ENCODE results near the gene ZNF746.
A peak's percentile ranks its signal among the peaks of the same experiment; 100 is the strongest.

ZNF746 gene

DNA sequence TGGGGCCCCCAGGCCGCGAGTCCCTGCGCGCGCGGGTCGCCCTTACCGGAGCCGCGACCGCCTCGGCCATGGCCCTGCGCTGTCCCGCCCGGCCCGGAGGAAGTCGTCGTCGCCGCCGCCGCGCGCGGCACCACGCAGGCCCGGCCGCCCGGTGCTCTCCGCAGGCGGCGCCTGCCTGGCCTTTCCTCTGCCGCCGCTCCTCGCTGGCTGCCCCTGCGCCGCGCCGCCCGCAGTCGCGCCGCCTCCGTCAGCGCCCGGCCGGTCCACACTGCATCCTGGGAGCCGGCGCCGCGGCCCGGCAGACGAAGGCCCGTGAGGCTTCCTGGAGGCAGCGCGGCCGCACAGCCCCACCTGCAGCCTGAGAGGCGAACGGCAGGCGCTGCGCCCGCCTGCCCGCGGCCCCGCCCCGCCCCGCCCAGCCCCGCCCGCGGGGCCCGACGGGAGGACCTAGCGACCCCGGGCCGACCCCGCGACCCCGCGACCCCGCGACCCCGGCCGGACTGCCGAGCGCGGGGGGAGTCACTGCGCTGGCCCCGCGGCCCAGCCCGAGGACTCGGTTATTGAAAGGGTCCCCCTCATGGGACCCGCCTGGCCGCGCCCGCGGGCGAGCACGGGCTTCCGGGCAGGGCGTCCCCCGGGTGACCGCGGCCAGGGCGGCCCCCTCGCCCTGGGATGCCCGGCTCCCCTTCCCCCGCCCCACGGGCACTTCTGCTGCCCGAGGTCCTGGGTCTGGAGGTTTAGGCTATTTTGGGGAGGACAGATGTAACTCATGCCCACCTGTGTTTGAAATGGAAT lies at the start of gene ZNF746:
ZNF746 (minus strand) TSS at position 343 of the 795 bp plus-strand sequence; CDS start at position 70, 273 bp downstream.
- Mint-ChIP-seq H3K4me1 (ENCODE audit: low read depth) (peaks cover 40% of the 10 kb centered on the region), H3K27ac (peak within 1 kb of the TSS; percentile 97), H3K27me3 (peaks cover 2% of the 10 kb centered on the region), H3K4me3 (peak within 1 kb of the TSS; percentile 97), H3K36me3 (ENCODE audit: low read depth) (peaks cover 30% of the 10 kb centered on the region), H3K9me3 (no peaks in the 10 kb centered on the region)
- intact Hi-C loops (cut with micrococcal nuclease), result loop anchor here (5.0 kb wide), 2 partner anchors 35 to 350 kb away; partner anchors contain the start of genes ZNF398 and ZNF777

DNA sequence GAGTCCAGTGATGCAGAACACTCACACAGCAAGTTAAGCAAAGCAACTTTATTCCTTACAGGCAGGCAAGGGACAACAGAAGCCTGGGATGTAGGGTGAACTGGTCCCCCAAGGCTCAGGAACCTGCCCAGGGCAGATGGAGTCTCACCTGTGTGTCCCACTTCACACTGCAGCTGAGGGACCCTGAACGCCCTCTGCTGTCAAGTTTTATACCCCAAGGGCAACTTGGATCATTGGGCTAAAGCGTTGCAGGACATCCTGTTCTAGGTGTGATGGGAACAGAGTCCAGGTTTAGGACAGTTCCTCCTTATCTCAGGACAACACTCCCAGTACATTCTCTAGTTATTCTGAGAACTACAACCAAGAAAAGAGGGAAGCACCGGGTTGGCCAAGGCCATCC lies 49.5 kb upstream of the ZNF746 start:
- intact Hi-C loops (cut with micrococcal nuclease), result no loop called here
- Mint-ChIP-seq H3K27ac (no peak overlapping the region), H3K27me3 (no peaks in the 10 kb centered on the region), H3K4me1 (ENCODE audit: low read depth) (peaks cover 2% of the 10 kb centered on the region), H3K36me3 (ENCODE audit: low read depth) (peaks cover 77% of the 10 kb centered on the region), H3K4me3 (no peak overlapping the region), H3K9me3 (no peaks in the 10 kb centered on the region)

DNA sequence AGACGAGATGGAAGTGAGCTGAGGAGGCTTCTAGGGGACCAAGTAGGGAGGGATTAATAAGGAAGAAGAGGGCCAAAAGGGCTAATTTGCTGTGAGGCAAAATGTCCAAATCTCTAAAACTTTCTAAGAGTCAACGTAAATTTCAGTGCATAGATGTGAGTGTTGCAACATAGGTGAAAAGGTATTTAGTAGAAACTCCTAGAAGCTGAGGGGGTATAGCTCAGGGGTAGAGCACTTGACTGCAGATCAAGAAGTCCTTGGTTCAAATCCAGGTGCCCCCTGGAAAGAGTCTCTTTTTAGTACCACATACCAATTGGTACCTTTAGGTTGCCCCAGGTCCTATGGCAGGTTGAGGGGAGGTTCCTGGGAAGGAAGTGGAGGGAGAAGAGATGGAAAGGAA lies 48.7 kb upstream of the ZNF746 start:
- no peaks in the 10 kb centered on the region for H3K27me3 Mint-ChIP-seq
- H3K4me1 Mint-ChIP-seq (ENCODE audit: low read depth), result no peaks in the 10 kb centered on the region
- no peak overlapping the region for H3K4me3 Mint-ChIP-seq
- H3K27ac Mint-ChIP-seq, result no peak overlapping the region
- no peaks in the 10 kb centered on the region for H3K9me3 Mint-ChIP-seq
- H3K36me3 Mint-ChIP-seq (ENCODE audit: low read depth), result peaks cover 75% of the 10 kb centered on the region
- intact Hi-C loops (cut with micrococcal nuclease), result no loop called here

DNA sequence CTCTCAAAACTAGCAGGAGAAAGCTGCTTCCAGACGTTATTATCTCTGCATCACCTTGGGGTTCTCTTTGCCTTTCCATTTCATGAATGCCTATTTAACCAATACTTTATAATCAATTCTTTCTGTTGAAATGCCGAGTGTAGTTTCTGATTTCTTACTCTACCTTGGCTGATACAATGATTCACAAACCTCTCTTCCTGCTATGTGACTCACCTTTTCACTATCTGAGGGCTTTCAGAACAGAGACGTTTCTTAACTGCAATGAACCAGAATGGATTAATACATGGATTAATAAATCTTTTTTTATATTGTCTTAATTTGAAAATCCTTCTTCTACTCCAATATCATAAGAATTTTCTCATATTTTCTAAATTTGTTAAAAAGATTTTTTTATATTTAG lies 46.4 kb upstream of the ZNF746 start:
- Mint-ChIP-seq H3K27ac (no peak overlapping the region), H3K27me3 (no peaks in the 10 kb centered on the region), H3K9me3 (no peaks in the 10 kb centered on the region), H3K4me3 (no peak overlapping the region), H3K4me1 (ENCODE audit: low read depth) (no peaks in the 10 kb centered on the region), H3K36me3 (ENCODE audit: low read depth) (peaks cover 71% of the 10 kb centered on the region)
- intact Hi-C loops (cut with micrococcal nuclease), result no loop called here

DNA sequence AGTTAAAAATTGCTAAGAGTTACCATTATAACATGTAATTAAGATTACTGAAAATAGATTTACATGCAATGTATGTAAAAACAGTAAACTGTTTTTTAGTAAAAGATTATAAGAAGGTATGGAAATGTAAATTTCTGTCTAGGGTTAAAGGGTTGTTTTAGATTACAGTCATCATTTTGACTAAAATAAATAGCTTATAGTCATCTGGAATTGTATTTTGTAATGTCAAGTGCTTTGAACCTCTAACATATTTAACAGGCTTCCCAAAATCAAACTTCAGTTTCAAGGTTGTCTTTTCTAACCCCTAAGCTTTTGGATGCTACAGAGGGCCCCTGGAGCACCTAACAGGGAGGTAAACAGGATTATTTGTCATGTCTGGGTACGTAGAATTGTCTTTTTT lies 35.0 kb upstream of the ZNF746 start:
- intact Hi-C loops (cut with micrococcal nuclease), result no loop called here
- Mint-ChIP-seq H3K4me1 (ENCODE audit: low read depth) (no peaks in the 10 kb centered on the region), H3K4me3 (no peak overlapping the region), H3K9me3 (peaks cover 54% of the 10 kb centered on the region), H3K36me3 (ENCODE audit: low read depth) (no peaks in the 10 kb centered on the region), H3K27me3 (no peaks in the 10 kb centered on the region), H3K27ac (no peak overlapping the region)

DNA sequence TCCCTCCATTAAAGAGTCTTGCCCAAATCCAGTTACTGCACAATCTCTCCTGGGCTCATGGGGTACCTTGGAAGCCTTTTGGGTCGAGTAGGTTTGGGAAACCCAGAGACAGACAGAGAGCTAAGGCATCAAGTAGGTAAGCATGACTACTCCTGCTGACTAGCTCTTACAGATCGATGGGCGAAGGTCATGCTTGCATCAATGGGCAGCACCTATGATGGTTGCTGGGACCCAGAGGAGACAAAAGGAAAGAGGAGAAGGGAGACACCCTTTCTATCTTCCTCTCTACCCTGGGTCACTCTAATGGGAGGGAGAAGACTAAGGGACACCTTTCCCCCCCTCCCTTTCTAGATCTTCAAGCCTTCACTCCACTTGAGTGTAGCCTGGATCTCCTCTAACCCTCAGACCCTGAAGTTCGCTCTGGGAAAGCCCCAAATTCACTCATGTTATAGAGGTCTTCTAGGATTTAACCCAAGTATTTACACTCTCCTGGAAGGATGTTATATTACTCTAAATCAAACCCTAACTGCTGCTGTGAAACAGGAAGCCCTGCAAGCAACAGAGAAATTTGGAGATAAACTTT lies 31.6 kb upstream of the ZNF746 start:
- no peaks in the 10 kb centered on the region for H3K36me3 Mint-ChIP-seq (ENCODE audit: low read depth)

DNA sequence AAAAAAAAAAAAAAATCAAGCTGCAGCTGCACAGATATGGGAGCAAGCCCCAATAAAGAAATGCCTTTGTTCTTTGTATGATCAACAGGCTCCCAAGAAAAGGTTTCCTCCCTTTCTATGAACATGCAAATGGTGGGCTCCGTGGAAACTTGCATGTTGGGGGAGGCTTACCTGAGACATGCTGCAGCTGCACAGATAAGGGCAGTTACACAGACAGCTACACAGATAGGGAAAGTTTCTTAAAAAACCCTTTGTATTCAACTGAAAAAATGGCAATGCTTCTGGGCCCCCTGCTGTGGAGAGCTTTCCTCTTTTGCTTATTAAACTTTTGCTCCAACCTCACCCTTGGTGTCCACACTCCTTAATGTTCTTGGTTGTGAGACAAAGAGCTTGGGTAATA lies 29.8 kb upstream of the ZNF746 start:
- no peak overlapping the region for H3K27ac Mint-ChIP-seq
- no peaks in the 10 kb centered on the region for H3K4me1 Mint-ChIP-seq (ENCODE audit: low read depth)
- intact Hi-C loops (cut with micrococcal nuclease), result no loop called here
- no peak overlapping the region for H3K4me3 Mint-ChIP-seq
- no peaks in the 10 kb centered on the region for H3K27me3 Mint-ChIP-seq
- H3K9me3 Mint-ChIP-seq, result peaks cover 56% of the 10 kb centered on the region
- no peaks in the 10 kb centered on the region for H3K36me3 Mint-ChIP-seq (ENCODE audit: low read depth)

More for the DNA sequence above, 31.6 kb upstream of the ZNF746 start:
- Mint-ChIP-seq H3K27ac (no peak overlapping the region), H3K9me3 (peaks cover 56% of the 10 kb centered on the region), H3K4me1 (ENCODE audit: low read depth) (no peaks in the 10 kb centered on the region), H3K27me3 (no peaks in the 10 kb centered on the region), H3K4me3 (no peak overlapping the region)
- intact Hi-C loops (cut with micrococcal nuclease), result no loop called here

DNA sequence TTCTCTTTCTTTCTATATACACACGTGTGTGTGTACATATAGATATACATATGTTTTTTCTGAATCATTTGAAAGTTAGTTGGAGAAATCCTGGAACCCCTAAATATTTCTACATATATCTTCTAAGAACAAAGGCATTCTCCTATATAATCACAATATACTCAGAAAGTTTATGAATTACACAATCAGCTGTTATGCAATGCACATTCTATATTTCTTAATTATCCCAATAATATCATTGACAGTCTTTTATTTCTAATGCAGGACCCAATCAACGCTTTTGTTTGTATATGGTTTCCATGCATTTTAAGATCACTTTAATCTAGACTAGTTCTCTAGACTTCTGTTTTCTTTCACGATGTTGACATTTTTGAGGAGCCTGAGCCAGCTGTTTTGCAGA lies 27.7 kb upstream of the ZNF746 start:
- Mint-ChIP-seq H3K36me3 (ENCODE audit: low read depth) (no peaks in the 10 kb centered on the region), H3K27me3 (no peaks in the 10 kb centered on the region), H3K27ac (no peak overlapping the region), H3K4me3 (no peak overlapping the region), H3K9me3 (peaks cover 39% of the 10 kb centered on the region), H3K4me1 (ENCODE audit: low read depth) (no peaks in the 10 kb centered on the region)
- intact Hi-C loops (cut with micrococcal nuclease), result no loop called here

DNA sequence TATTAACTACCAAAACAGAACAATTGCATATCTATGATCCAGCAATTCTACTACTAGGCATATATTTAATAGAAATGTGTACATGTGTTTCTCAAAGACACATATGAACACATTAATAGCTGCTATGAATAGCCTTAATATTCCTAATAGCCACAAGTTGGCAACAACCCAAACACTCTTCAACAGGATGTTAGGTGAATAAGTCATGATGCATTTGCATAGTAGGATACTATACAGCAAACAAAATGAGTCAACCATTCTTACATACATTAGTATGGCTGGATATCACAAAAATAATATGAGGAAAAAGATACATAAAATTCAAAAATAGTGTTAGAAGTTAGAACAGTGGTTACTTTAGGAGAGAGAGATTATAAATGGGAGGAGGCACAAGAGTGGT lies 26.8 kb upstream of the ZNF746 start:
- H3K4me3 Mint-ChIP-seq, result no peak overlapping the region
- peaks cover 39% of the 10 kb centered on the region for H3K9me3 Mint-ChIP-seq
- no peaks in the 10 kb centered on the region for H3K27me3 Mint-ChIP-seq
- H3K4me1 Mint-ChIP-seq (ENCODE audit: low read depth), result no peaks in the 10 kb centered on the region
- H3K27ac Mint-ChIP-seq, result no peak overlapping the region
- intact Hi-C loops (cut with micrococcal nuclease), result no loop called here
- no peaks in the 10 kb centered on the region for H3K36me3 Mint-ChIP-seq (ENCODE audit: low read depth)

DNA sequence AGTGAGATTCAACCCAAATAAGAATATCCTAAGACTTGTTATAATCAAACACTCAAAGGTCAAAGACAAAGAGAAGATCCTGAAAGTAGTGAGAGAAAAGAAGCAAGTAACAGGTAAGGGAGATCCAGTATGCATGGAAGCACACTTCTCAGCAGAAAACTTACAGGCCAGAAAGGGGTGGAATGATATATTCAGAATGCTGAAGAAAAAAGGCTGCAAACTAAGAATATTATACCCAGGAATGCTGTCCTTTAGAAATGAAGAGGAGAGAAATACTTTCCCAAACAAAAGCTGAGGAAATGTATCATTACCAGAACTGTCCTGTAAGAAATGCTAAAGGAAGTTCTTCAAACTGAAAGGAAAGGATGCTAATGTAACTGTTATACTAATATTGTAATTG lies 12.6 kb upstream of the ZNF746 start:
- Mint-ChIP-seq H3K36me3 (ENCODE audit: low read depth) (no peaks in the 10 kb centered on the region), H3K27me3 (peaks cover 2% of the 10 kb centered on the region), H3K4me1 (ENCODE audit: low read depth) (no peaks in the 10 kb centered on the region), H3K27ac (no peak overlapping the region), H3K9me3 (peaks cover 86% of the 10 kb centered on the region), H3K4me3 (no peak overlapping the region)
- intact Hi-C loops (cut with micrococcal nuclease), result no loop called here

DNA sequence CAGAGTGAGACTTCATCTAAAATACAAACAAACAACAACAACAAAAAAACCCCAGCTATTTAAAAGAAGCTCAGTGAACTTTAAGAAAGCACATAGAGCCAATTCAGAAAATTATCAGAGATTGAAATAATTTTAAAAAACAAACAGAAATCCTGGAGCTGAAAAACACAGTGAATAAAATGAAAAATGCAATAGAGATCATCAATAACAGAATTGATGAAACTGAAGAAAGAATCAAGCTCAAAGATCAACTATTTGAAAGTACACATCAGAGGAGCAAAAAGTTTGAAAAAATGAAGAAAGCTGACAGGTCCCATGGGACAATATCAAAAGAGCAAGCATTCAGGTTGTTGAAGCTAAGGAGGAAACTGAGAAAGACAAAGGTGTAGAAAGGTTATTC lies 12.2 kb upstream of the ZNF746 start:
- intact Hi-C loops (cut with micrococcal nuclease), result no loop called here
- Mint-ChIP-seq H3K9me3 (peaks cover 86% of the 10 kb centered on the region), H3K4me3 (no peak overlapping the region), H3K36me3 (ENCODE audit: low read depth) (no peaks in the 10 kb centered on the region), H3K27ac (no peak overlapping the region), H3K27me3 (peaks cover 2% of the 10 kb centered on the region), H3K4me1 (ENCODE audit: low read depth) (no peaks in the 10 kb centered on the region)

DNA sequence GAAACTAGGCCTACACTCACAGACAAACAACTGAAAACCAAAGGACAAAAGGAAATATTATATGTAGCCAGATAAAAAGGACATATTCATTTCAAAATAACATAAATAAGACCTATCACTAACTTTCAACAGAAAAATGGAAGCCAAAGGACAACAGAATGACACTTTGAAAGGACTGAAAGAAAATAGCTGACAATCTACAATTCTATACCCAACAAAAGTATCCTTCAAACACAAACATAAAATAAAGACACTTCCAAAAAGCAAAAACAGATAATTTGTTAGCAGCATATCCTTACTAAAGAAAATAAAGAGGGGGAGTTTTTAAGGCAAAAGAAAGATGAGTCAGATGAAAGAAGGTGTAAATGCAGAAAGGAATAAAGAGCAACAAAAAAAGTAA lies 7.9 kb upstream of the ZNF746 start:
- Mint-ChIP-seq H3K27me3 (peaks cover 4% of the 10 kb centered on the region), H3K4me1 (ENCODE audit: low read depth) (no peaks in the 10 kb centered on the region), H3K27ac (no peak overlapping the region), H3K9me3 (peaks cover 46% of the 10 kb centered on the region), H3K4me3 (no peak overlapping the region), H3K36me3 (ENCODE audit: low read depth) (no peaks in the 10 kb centered on the region)
- intact Hi-C loops (cut with micrococcal nuclease), result no loop called here

DNA sequence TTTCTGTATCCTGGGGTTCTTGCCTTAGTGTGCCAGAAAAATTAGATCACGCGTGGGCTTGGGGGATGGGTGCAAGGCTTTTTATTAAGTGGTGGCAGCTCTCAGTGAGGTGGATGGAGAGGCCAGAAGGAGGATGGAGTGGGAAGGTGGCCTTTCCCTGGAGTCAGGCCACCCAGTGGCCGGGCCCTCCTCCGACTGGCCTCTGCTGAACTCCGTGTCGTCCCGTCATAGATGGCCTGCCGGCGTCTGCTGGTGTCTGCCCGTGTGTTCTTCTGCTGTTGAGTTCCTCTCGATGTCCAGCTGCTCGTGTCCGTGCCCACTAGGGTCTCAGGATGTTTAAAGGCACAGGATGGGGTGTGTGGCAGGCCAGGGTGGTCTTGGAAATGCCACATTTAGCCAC lies 4.0 kb upstream of the ZNF746 start:
- H3K4me1 Mint-ChIP-seq (ENCODE audit: low read depth), result peaks cover 3% of the 10 kb centered on the region
- H3K27ac Mint-ChIP-seq, result no peak overlapping the region
- H3K36me3 Mint-ChIP-seq (ENCODE audit: low read depth), result peaks cover 5% of the 10 kb centered on the region
- H3K4me3 Mint-ChIP-seq, result no peak overlapping the region
- peaks cover 4% of the 10 kb centered on the region for H3K27me3 Mint-ChIP-seq
- intact Hi-C loops (cut with micrococcal nuclease), result no loop called here
- peaks cover 19% of the 10 kb centered on the region for H3K9me3 Mint-ChIP-seq

DNA sequence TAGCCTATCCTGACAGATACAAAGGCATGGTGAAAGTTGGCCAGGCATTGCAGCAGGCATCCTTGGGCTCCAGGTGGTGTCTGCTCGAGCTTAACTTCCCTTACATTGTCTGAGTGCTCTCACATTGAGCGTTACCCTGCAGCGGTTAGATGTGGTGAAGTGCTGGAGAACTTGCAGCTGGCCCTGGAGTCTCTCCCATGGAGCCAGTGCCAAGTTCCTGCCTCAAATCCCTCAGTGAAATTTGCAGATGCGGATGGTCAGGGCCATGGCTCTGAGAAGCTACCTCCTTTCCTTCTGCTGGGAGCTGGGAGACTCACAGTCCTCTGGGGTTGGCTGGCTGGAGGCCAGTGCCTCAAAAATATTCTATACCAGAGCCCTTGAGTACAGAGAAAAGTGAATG lies 3.3 kb upstream of the ZNF746 start:
- Mint-ChIP-seq H3K27me3 (peaks cover 4% of the 10 kb centered on the region), H3K4me1 (ENCODE audit: low read depth) (peaks cover 10% of the 10 kb centered on the region), H3K36me3 (ENCODE audit: low read depth) (peaks cover 9% of the 10 kb centered on the region), H3K4me3 (no peak overlapping the region), H3K9me3 (peaks cover 13% of the 10 kb centered on the region), H3K27ac (no peak overlapping the region)
- intact Hi-C loops (cut with micrococcal nuclease), result no loop called here

DNA sequence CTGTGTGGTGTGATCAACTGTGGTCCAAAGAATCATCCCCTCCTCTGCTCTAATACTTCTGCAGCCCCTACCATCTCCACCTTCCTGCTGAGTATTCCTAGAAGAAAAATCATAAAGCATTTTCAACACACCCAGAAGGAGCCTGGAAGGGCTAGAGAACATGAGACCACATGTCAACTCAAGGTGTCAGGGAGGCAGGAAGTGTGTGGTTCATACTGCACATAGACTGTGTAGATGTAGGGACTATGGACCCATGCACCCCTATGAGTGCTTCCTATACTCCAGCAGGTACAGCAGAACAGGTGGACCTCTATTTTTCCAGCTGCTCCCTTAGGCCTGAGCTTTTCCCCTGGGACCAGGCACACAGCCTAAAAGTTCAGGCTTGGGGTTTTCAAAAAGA lies 2.6 kb upstream of the ZNF746 start:
- H3K9me3 Mint-ChIP-seq, result peaks cover 6% of the 10 kb centered on the region
- H3K27ac Mint-ChIP-seq, result no peak overlapping the region
- H3K27me3 Mint-ChIP-seq, result peaks cover 2% of the 10 kb centered on the region
- H3K36me3 Mint-ChIP-seq (ENCODE audit: low read depth), result peaks cover 9% of the 10 kb centered on the region
- intact Hi-C loops (cut with micrococcal nuclease), result no loop called here
- H3K4me1 Mint-ChIP-seq (ENCODE audit: low read depth), result peaks cover 17% of the 10 kb centered on the region
- no peak overlapping the region for H3K4me3 Mint-ChIP-seq

Measured in dendritic cell treated with granulocyte-macrophage colony-stimulating factor and Interleukin-4, amounts not matched to agents 40 ng/mL and 50 ng/mL, for 4 days (primary cell).